PC-9 (cell line): Measurements from ENCODE around the gene CEP112.

Experiments used
- EZH2 ChIP-seq: fragments of 200-600 bp; sonication (generic); IDR thresholded peaks from 2 replicates; pipeline ENCODE4 v1.8.0; 2017; ENCODE audit warnings: antibody characterized with exemption, low read depth
- TF ChIP-seq, protein P1 (sequence below): fragments of 200-600 bp; sonication (generic); conservative IDR thresholded peaks from 2 replicates; pipeline ENCODE4 v1.6.1; 2017; ENCODE audit warnings: mixed run types, antibody characterized with exemption, mild to moderate bottlenecking, moderate library complexity

DNA sequence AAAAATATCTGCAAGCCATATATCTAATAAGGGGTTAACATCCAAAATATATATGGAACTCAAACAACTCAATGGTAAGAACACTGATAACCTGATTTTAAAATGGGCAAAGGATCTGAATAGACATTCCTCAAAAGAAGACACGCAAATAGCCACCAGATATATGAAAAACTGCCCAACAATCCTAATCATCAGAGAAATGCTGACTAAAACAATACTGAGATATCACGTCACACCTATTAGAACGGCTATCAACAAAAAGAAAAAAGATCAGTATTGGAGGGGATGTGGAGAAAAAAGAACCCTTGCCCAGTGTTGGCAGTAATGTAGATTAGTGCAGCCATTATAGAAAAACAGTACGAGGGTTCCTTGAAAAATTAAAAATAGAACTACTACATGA is 97.2 kb downstream of the CEP112 start:
- TF ChIP-seq, protein P1, sequence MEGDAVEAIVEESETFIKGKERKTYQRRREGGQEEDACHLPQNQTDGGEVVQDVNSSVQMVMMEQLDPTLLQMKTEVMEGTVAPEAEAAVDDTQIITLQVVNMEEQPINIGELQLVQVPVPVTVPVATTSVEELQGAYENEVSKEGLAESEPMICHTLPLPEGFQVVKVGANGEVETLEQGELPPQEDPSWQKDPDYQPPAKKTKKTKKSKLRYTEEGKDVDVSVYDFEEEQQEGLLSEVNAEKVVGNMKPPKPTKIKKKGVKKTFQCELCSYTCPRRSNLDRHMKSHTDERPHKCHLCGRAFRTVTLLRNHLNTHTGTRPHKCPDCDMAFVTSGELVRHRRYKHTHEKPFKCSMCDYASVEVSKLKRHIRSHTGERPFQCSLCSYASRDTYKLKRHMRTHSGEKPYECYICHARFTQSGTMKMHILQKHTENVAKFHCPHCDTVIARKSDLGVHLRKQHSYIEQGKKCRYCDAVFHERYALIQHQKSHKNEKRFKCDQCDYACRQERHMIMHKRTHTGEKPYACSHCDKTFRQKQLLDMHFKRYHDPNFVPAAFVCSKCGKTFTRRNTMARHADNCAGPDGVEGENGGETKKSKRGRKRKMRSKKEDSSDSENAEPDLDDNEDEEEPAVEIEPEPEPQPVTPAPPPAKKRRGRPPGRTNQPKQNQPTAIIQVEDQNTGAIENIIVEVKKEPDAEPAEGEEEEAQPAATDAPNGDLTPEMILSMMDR = no peak
- no peak for TF ChIP-seq EZH2
